Neural progenitor cell (in vitro differentiated cells): ENCODE measurements around the gene ALDH1B1.

Source experiments
- CTCF ChIP-seq: fragments of 200-600 bp; sonication (generic); IDR thresholded peaks from 2 replicates; pipeline ENCODE4 v1.5.1; 2017; ENCODE audit warnings: antibody characterized with exemption, mild to moderate bottlenecking
- EZH2phosphoT487 ChIP-seq: fragments of 200-600 bp; sonication (generic); IDR thresholded peaks from 2 replicates; pipeline ENCODE4 v1.6.1; 2017; ENCODE audit warnings: antibody characterized with exemption

GRCh38 chr9:38371495-38371894 is 21.0 kb upstream of the ALDH1B1 start:
- TF ChIP-seq CTCF (no peak), EZH2phosphoT487 (no peak)
